GM06990 (cell line): ENCODE results near the gene NPIPB2.

Source experiments
- DNase-seq: peaks from one replicate; pipeline ENCODE4 v3.0.0-alpha.2; 2011; ENCODE audit not compliant: insufficient read length; ENCODE audit errors: extremely low read depth
- H3K27me3 ChIP-seq: replicated peaks from 2 replicates; pipeline ENCODE4 v1.6.0; 2011; ENCODE audit warnings: low read length; ENCODE audit not compliant: control insufficient read depth, insufficient read depth
- H3K36me3 ChIP-seq: 2 replicates; pipeline ENCODE4 v1.5.1; 2011; ENCODE audit warnings: low read length; ENCODE audit not compliant: control insufficient read depth, insufficient read depth
- H3K4me3 ChIP-seq: replicated peaks from 2 replicates; pipeline ENCODE4 v1.5.1; 2011; ENCODE audit warnings: low read depth, mild to moderate bottlenecking, control low read depth, low read length
- CTCF ChIP-seq: IDR thresholded peaks from 2 replicates; pipeline ENCODE4 v1.5.1; 2011; ENCODE audit warnings: low read length, control low read depth, mild to moderate bottlenecking, inconsistent platforms; ENCODE audit not compliant: insufficient read depth, poor library complexity, severe bottlenecking

Gene NPIPB2

GRCh38 chr16:11877374-11877773, 64.5 kb downstream of the NPIPB2 start:
- TF ChIP-seq CTCF: no peak
- H3K4me3 ChIP-seq: no peak overlapping the region
- peaks cover 6% of the 10 kb centered on the region for H3K36me3 ChIP-seq
- no peaks in the 10 kb centered on the region for H3K27me3 ChIP-seq
- no peak for DNase-seq
